Naive thymus-derived CD4-positive, alpha-beta T cell (primary cell): Measurements from ENCODE around the gene LEFTY1. TPM values are rescaled to one million over a fixed set of nuclear protein-coding genes. Genes with fewer than 3 reads are reported as not detected.

Experiments used
- ATAC-seq: fragments of 150-1000 bp; cut with Tn5 transposase; 2 replicates; pipeline ENCODE4 v1.10.0; 2021; ENCODE audit warnings: mild to moderate bottlenecking, moderate library complexity
- CTCF ChIA-PET: fragments of 350-600 bp; sonication (Branson Sonifier 250); formaldehyde crosslinking; loops from one replicate; lab custom pipeline; 2021; ENCODE audit warnings: antibody characterized with exemption; lab: Charles Lee
- POLR2A ChIA-PET: fragments of 350-600 bp; sonication (Branson Sonifier 250); formaldehyde crosslinking; loops from one replicate; lab custom pipeline; 2021; ENCODE audit warnings: antibody characterized with exemption, inconsistent platforms; lab: Charles Lee
- DNase-seq, 9 donors: peaks; one replicate each; pipeline versions ENCODE4 v3.0.0 to v3.0.0-alpha.2; 2020 to 2022; ENCODE audit warnings: mixed read lengths in 1 of 9
- H3K27ac ChIP-seq: one replicate; pipeline ENCODE4 v1.7.0; 2013; ENCODE audit warnings: mild to moderate bottlenecking, low read depth, low read length, moderate library complexity
- H3K27me3 ChIP-seq, 2 donors: one replicate each; pipeline ENCODE4 v1.7.0; 2013; ENCODE audit warnings: low read length in 2 of 2, mild to moderate bottlenecking in 2 of 2, moderate library complexity in 2 of 2; ENCODE audit not compliant: control insufficient read depth in 2 of 2, insufficient read depth in 2 of 2
- H3K36me3 ChIP-seq, 3 experiments: 1 replicate in 2 of 3; 2 replicates in 1 of 3; pipeline ENCODE4 v1.7.0; 2013; ENCODE audit warnings: low read length in 3 of 3, mild to moderate bottlenecking in 3 of 3, moderate library complexity in 1 of 3; ENCODE audit not compliant: insufficient read depth in 3 of 3, control insufficient read depth in 2 of 3
- H3K4me1 ChIP-seq, 2 donors: one replicate each; pipeline ENCODE4 v1.7.0; 2013; ENCODE audit warnings: low read length in 2 of 2, mild to moderate bottlenecking in 2 of 2, moderate library complexity in 1 of 2; ENCODE audit not compliant: control insufficient read depth in 2 of 2, insufficient read depth in 2 of 2
- H3K4me3 ChIP-seq: 2 replicates; pipeline ENCODE4 v1.7.0; 2013; ENCODE audit warnings: mild to moderate bottlenecking, low read length
- H3K9me3 ChIP-seq, 3 experiments: 1 replicate in 2 of 3; 2 replicates in 1 of 3; pipeline ENCODE4 v1.7.0; 2013; ENCODE audit warnings: low read length in 3 of 3; ENCODE audit not compliant: control insufficient read depth in 2 of 3
- H3K27ac Mint-ChIP-seq, 9 donors: one replicate each; pipeline ENCODE4 v1.8.0; 2020 to 2022; ENCODE audit warnings: mixed read lengths in 9 of 9, mild to moderate bottlenecking in 8 of 9, moderate library complexity in 5 of 9, inconsistent platforms in 2 of 9
- H3K27me3 Mint-ChIP-seq, 5 donors: one replicate each; pipeline ENCODE4 v1.8.0; 2021 to 2022; ENCODE audit warnings: mixed read lengths in 5 of 5, mild to moderate bottlenecking in 1 of 5
- H3K36me3 Mint-ChIP-seq, 5 donors: one replicate each; pipeline ENCODE4 v1.8.0; 2020 to 2022; ENCODE audit warnings: mixed read lengths in 5 of 5, mild to moderate bottlenecking in 3 of 5, inconsistent platforms in 1 of 5
- H3K4me1 Mint-ChIP-seq, 7 donors: one replicate each; pipeline ENCODE4 v1.8.0; 2020 to 2022; ENCODE audit warnings: mixed read lengths in 7 of 7, mild to moderate bottlenecking in 3 of 7, inconsistent platforms in 1 of 7
- H3K4me3 Mint-ChIP-seq, 10 donors: one replicate each; pipeline ENCODE4 v1.8.0; 2020 to 2022; ENCODE audit warnings: mild to moderate bottlenecking in 10 of 10, mixed read lengths in 10 of 10, moderate library complexity in 6 of 10, inconsistent platforms in 2 of 10
- H3K9me3 Mint-ChIP-seq, 11 donors: one replicate each; pipeline ENCODE4 v1.8.0; 2020 to 2022; ENCODE audit warnings: mixed read lengths in 11 of 11, mild to moderate bottlenecking in 4 of 11, inconsistent platforms in 1 of 11, moderate library complexity in 1 of 11
- intact Hi-C, 2 donors: fragments of 100-400 bp; cut with micrococcal nuclease; formaldehyde crosslinking; loops; one replicate each; pipeline ENCODE4 v1.15.1; 2023
- polyA plus RNA-seq, 2 donors: library from polyadenylated mRNA; unstranded; fragments of 300-500 nt; fragmentation: Illumina TruSeq; gene quantifications; one replicate each; pipeline ENCODE4 v1.2.3, GENCODE V29; 2021
- total RNA-seq, 6 experiments: library from RNA in 5 of 6; stranded (reverse) in 5 of 6; gene quantifications; 1 replicate in 5 of 6; 2 replicates in 1 of 6; pipeline ENCODE4 v1.2.3 and lab custom pipeline; 2021 to 2026

LEFTY1 gene
- total and polyA plus RNA-seq, 7 experiments from 2014 or later: 0.84 to 0.85 TPM; not detected in 5

DNA sequence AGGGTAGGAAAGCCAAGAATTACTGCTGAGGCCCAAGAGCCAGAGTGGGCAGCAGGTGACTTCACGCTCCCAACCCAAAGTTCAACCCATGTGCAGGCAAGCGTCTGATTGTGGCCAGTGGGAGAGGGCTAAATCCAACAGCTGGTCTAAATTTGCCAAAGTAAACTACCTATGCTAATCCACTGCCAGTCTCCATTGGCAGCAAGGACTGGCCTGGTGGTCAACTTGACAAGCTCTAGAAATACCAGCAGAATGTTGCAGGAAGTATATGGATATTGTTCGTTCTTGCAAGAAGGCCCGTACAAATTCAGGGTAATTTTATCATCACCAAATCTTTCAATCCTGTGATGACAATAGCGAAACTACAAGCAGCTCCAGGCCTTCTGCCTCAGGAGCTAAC lies 8.3 kb downstream of the LEFTY1 start:
- peaks cover 8 to 42% (median 10%) of the 10 kb centered on the region in 3 experiments for H3K36me3 ChIP-seq
- ATAC-seq (no peak), DNase-seq (no peak)
- H3K4me1 ChIP-seq: peaks cover 55 to 56% of the 10 kb centered on the region in 2 donors
- H3K9me3 ChIP-seq: no peaks in the 10 kb centered on the region
- H3K27me3 ChIP-seq: no peaks in the 10 kb centered on the region
- POLR2A ChIA-PET: interaction anchor here (1.0 to 14.9 kb wide), 21 partner anchors 10 to 436 kb away, joined by 3 to 396 read pairs (median 18); partner anchors contain the start of genes H3-3A, LEFTY1, PYCR2 and SRP9
- peak overlapping the region; percentile 80 for H3K4me3 ChIP-seq
- CTCF ChIA-PET: interaction anchor here (0.6 to 5.0 kb wide), 9 partner anchors 9 to 359 kb away, joined by 3 to 48 read pairs (median 3); partner anchors contain the start of genes LEFTY1 and SRP9
- H3K9me3 Mint-ChIP-seq: peaks cover 0 to 3% (median 0%) of the 10 kb centered on the region in 11 donors
- H3K27ac ChIP-seq: peak overlapping the region; percentile 90
- peaks cover 49 to 65% (median 62%) of the 10 kb centered on the region in 7 donors for H3K4me1 Mint-ChIP-seq
- peaks cover 9 to 38% (median 13%) of the 10 kb centered on the region in 5 donors for H3K36me3 Mint-ChIP-seq
- intact Hi-C loops: loop anchor here (1.0 to 5.0 kb wide), 10 partner anchors 14 to 527 kb away; partner anchors contain the start of genes H3-3A (in 1 of the 2), LBR (in 1 of the 2), PARP1 (in 1 of the 2) and PYCR2 (in 1 of the 2)
- peaks cover 0 to 13% (median 0%) of the 10 kb centered on the region in 5 donors for H3K27me3 Mint-ChIP-seq
- peak overlapping the region; percentile 89 to 99 (median 97) for H3K4me3 Mint-ChIP-seq
- H3K27ac Mint-ChIP-seq: peak overlapping the region; percentile 89 to 96 (median 93)

GRCh38 chr1:225880222-225880588 lies 8.7 kb downstream of the LEFTY1 start:
- ChIA-PET POLR2A (interaction anchor here (1.0 to 14.9 kb wide), 19 partner anchors 9 to 435 kb away, joined by 3 to 396 read pairs (median 21); partner anchors contain the start of genes H3-3A, LEFTY1, PYCR2 and SRP9), CTCF (interaction anchor here (0.7 to 5.0 kb wide), 7 partner anchors 9 to 102 kb away, joined by 3 to 48 read pairs (median 5); partner anchors contain the start of genes LEFTY1 and SRP9)
- Histone ChIP-seq H3K36me3 (peaks cover 10 to 47% (median 10%) of the 10 kb centered on the region in 3 experiments), H3K9me3 (no peaks in the 10 kb centered on the region), H3K4me1 (peaks cover 58 to 60% of the 10 kb centered on the region in 2 donors), H3K4me3 (peak overlapping the region; percentile 80), H3K27me3 (no peaks in the 10 kb centered on the region), H3K27ac (peak overlapping the region; percentile 90)
- DNase-seq (no peak), ATAC-seq (no peak)
- peaks cover 0 to 11% (median 0%) of the 10 kb centered on the region in 5 donors for H3K27me3 Mint-ChIP-seq
- H3K27ac Mint-ChIP-seq: peak overlapping the region; percentile 89 to 96 (median 93)
- peaks cover 0 to 3% (median 0%) of the 10 kb centered on the region in 11 donors for H3K9me3 Mint-ChIP-seq
- H3K4me3 Mint-ChIP-seq: peak overlapping the region; percentile 89 to 99 (median 97)
- peaks cover 51 to 70% (median 67%) of the 10 kb centered on the region in 7 donors for H3K4me1 Mint-ChIP-seq
- peaks cover 9 to 39% (median 13%) of the 10 kb centered on the region in 5 donors for H3K36me3 Mint-ChIP-seq
- intact Hi-C loops: loop anchor here (2.0 to 5.0 kb wide), 6 partner anchors 31 to 527 kb away; partner anchors contain the start of genes H3-3A (in 1 of the 2), LBR (in 1 of the 2), PARP1 (in 1 of the 2) and SDE2 (in 1 of the 2)

DNA sequence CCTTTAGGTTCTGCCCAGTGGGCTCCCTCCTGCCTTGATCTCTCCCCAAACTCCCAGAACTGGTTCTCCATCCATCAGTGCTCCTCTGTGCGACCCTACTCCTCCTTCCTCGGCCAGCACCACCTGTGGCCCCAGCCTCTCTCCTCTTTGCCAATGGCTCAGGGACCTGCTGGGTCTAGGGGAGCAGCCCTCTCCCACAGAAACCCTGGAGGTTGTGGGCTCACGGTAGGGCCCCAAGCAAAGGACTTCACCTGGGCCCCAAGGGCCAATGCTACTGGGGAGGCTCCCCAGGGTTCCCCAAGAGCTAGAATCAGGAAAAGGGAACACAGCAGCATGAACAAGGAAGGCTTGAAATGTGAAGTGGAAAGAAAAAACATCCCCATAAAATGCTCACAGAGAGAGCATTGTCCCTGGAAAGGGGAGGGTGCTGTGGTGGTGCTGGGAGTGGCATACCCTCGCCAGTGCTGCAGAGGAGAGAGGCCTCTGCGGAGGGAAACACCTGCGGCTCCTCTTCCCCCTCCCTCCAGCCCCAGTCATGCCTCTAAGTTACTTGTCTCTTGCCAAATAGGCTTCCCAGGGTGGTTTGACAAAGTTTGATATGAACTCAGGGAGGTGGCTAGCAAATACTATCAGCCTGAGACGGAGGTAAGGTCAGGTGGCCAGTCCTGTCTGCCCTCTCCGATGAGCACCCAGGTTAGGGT lies 9.3 kb downstream of the LEFTY1 start:
- Histone ChIP-seq H3K36me3 (peaks cover 10 to 52% (median 13%) of the 10 kb centered on the region in 3 experiments), H3K4me3 (peak overlapping the region; percentile 80), H3K9me3 (no peaks in the 10 kb centered on the region), H3K27ac (peak overlapping the region; percentile 90), H3K27me3 (no peaks in the 10 kb centered on the region), H3K4me1 (peaks cover 58 to 62% of the 10 kb centered on the region in 2 donors)
- POLR2A ChIA-PET: interaction anchor here (1.1 to 14.9 kb wide), 16 partner anchors 9 to 412 kb away, joined by 3 to 396 read pairs (median 22); partner anchors contain the start of genes H3-3A, LEFTY1, PYCR2 and SRP9
- peak overlapping the region; percentile 66 to 96 (median 93) for H3K27ac Mint-ChIP-seq
- CTCF ChIA-PET: interaction anchor here (1.0 to 5.0 kb wide), 5 partner anchors 17 to 37 kb away, joined by 4 to 48 read pairs (median 6); no protein-coding TSS in a partner anchor
- H3K36me3 Mint-ChIP-seq: peaks cover 9 to 40% (median 13%) of the 10 kb centered on the region in 5 donors
- peaks cover 51 to 75% (median 68%) of the 10 kb centered on the region in 7 donors for H3K4me1 Mint-ChIP-seq
- peaks cover 0 to 11% (median 0%) of the 10 kb centered on the region in 5 donors for H3K27me3 Mint-ChIP-seq
- DNase-seq (peak in 5 of 9 donors; percentile 15 to 57 (median 43)), ATAC-seq (no peak)
- intact Hi-C loops: loop anchor here (2.0 to 5.0 kb wide), 6 partner anchors 31 to 528 kb away; partner anchors contain the start of genes H3-3A (in 1 of the 2), LBR (in 1 of the 2), PARP1 (in 1 of the 2) and SDE2 (in 1 of the 2)
- peak overlapping the region; percentile 89 to 99 (median 97) for H3K4me3 Mint-ChIP-seq
- H3K9me3 Mint-ChIP-seq: peaks cover 0 to 3% (median 0%) of the 10 kb centered on the region in 11 donors

- Mint-ChIP-seq H3K36me3 (peaks cover 9 to 44% (median 20%) of the 10 kb centered on the region in 5 donors), H3K4me3 (peak overlapping the region; percentile 89 to 99 (median 97)), H3K4me1 (peaks cover 52 to 77% (median 67%) of the 10 kb centered on the region in 7 donors), H3K9me3 (peaks cover 0 to 3% (median 0%) of the 10 kb centered on the region in 11 donors), H3K27me3 (peaks cover 0 to 2% (median 0%) of the 10 kb centered on the region in 5 donors), H3K27ac (peak overlapping the region in 8 of 9 donors; percentile 61 to 96 (median 90))
- no peaks in the 10 kb centered on the region for H3K27me3 ChIP-seq
- ATAC-seq (no peak), DNase-seq (no peak)
- intact Hi-C loops: no loop called here
- POLR2A ChIA-PET: interaction anchor here (0.5 to 14.9 kb wide), 11 partner anchors 9 to 431 kb away, joined by 3 to 396 read pairs (median 4); partner anchors contain the start of genes LEFTY1, LIN9, PYCR2 and SRP9
- peaks cover 55 to 57% of the 10 kb centered on the region in 2 donors for H3K4me1 ChIP-seq
- CTCF ChIA-PET: interaction anchor here (0.9 to 3.0 kb wide), 5 partner anchors 18 to 38 kb away, joined by 3 to 17 read pairs (median 4); no protein-coding TSS in a partner anchor
- peak overlapping the region; percentile 80 for H3K4me3 ChIP-seq
- no peaks in the 10 kb centered on the region for H3K9me3 ChIP-seq
- peaks cover 20 to 66% (median 24%) of the 10 kb centered on the region in 3 experiments for H3K36me3 ChIP-seq
- peak overlapping the region; percentile 90 for H3K27ac ChIP-seq
Observed at GRCh38 chr1:225878282-225878681, 10.7 kb downstream of the LEFTY1 start.

DNA sequence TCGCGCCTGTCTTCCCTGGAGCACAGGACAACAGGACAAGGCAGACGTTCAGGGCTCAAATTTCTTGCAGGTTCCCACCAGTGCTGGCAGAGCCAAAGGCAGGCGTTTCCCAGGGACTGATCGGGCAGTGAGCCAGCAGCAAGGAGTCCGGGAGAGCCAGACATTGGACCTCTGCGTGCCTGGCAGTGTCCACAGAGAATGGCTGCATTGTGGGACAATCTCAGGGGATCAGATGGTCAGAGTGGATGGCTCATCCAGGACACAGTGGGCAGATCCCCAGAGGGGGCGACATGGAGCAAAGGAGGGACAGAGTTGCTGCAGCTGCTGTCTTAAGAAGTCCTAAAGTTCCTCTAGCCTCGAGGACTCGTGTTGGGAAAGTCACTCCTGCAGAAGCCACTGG lies 11.4 kb downstream of the LEFTY1 start:
- Mint-ChIP-seq H3K27me3 (no peaks in the 10 kb centered on the region), H3K9me3 (no peaks in the 10 kb centered on the region), H3K4me1 (peaks cover 54 to 80% (median 65%) of the 10 kb centered on the region in 7 donors), H3K36me3 (peaks cover 9 to 44% (median 23%) of the 10 kb centered on the region in 5 donors), H3K27ac (peak overlapping the region; percentile 61 to 96 (median 89)), H3K4me3 (peak overlapping the region; percentile 72 to 99 (median 81))
- intact Hi-C loops: no loop called here
- ChIA-PET CTCF (interaction anchor here (0.6 to 3.0 kb wide), 6 partner anchors 18 to 33 kb away, joined by 3 to 17 read pairs (median 4); no protein-coding TSS in a partner anchor), POLR2A (interaction anchor here (0.5 to 14.9 kb wide), 11 partner anchors 8 to 432 kb away, joined by 3 to 396 read pairs (median 4); partner anchors contain the start of genes LEFTY1, LIN9, PYCR2 and SRP9)
- Histone ChIP-seq H3K9me3 (no peaks in the 10 kb centered on the region), H3K4me1 (peaks cover 55 to 57% of the 10 kb centered on the region in 2 donors), H3K27ac (peak overlapping the region; percentile 90), H3K4me3 (no peak overlapping the region), H3K27me3 (no peaks in the 10 kb centered on the region), H3K36me3 (peaks cover 26 to 68% (median 27%) of the 10 kb centered on the region in 3 experiments)
- DNase-seq (peak in 1 of 9 donors; percentile 26), ATAC-seq (no peak)
